Stimulated activated naive CD8-positive, alpha-beta T cell treated with anti-CD3 and anti-CD28 coated beads, Interleukin-15, amount 100 ng/mL, for 72 hours (primary cell): ENCODE results near the gene MICAL3.

ENCODE experiments used
- ATAC-seq: fragments of 150-1000 bp; cut with Tn5 transposase; 2 replicates; pipeline ENCODE4 v1.10.0; 2021; ENCODE audit warnings: mild to moderate bottlenecking, moderate library complexity
- DNase-seq, 2 donors: peaks; one replicate each; pipeline ENCODE4 v3.0.0; 2021 to 2022
- H3K27ac Mint-ChIP-seq, 2 donors: one replicate each; pipeline ENCODE4 v1.8.0; 2022; ENCODE audit warnings: mild to moderate bottlenecking in 2 of 2, mixed read lengths in 2 of 2, moderate library complexity in 2 of 2
- H3K27me3 Mint-ChIP-seq: one replicate; pipeline ENCODE4 v1.8.0; 2022; ENCODE audit warnings: mixed read lengths
- H3K4me1 Mint-ChIP-seq: one replicate; pipeline ENCODE4 v1.8.0; 2022; ENCODE audit warnings: mild to moderate bottlenecking, mixed read lengths
- H3K4me3 Mint-ChIP-seq, 2 donors: one replicate each; pipeline ENCODE4 v1.8.0; 2022; ENCODE audit warnings: mild to moderate bottlenecking in 2 of 2, mixed read lengths in 2 of 2, moderate library complexity in 1 of 2
- H3K9me3 Mint-ChIP-seq, 2 donors: one replicate each; pipeline ENCODE4 v1.8.0; 2022; ENCODE audit warnings: mixed read lengths in 2 of 2

MICAL3 gene

GRCh38 chr22:17918840-17919239 lies 105.5 kb downstream of the MICAL3 start:
- Mint-ChIP-seq H3K4me1 (peaks cover 19% of the 10 kb centered on the region), H3K27me3 (no peaks in the 10 kb centered on the region), H3K9me3 (no peaks in the 10 kb centered on the region), H3K4me3 (no peak overlapping the region), H3K27ac (no peak overlapping the region)
- DNase-seq (no peak), ATAC-seq (no peak)

DNA sequence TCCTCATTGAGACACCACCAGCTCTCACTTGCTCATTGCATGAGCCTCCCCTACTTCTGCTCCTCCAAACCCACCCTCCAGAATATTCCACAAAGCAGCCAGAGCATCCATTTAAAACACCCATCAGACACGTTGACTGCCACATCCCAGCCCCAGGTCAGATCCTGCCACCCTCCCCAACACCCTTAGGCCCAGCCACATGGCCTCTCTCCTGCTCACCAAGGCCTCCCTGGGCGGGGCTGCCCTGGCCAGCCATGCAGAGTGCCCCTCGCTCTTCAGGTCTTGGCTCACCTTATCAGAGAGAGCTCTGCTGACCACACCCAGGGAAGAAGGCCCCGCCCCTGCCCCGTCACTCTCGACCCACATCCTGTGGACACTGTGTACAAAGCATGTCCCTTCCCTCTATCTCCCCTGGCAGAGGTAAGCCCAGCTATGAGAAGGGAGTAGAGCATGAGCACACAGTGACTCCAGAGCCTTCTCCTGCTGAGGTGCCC lies 106.8 kb downstream of the MICAL3 start:
- H3K27me3 Mint-ChIP-seq = no peaks in the 10 kb centered on the region
- H3K4me3 Mint-ChIP-seq = no peak overlapping the region
- no peak overlapping the region for H3K27ac Mint-ChIP-seq
- DNase-seq (no peak), ATAC-seq (peak; percentile 39)
- no peaks in the 10 kb centered on the region for H3K9me3 Mint-ChIP-seq
- H3K4me1 Mint-ChIP-seq = peaks cover 19% of the 10 kb centered on the region

- no peak overlapping the region for H3K27ac Mint-ChIP-seq
- H3K4me3 Mint-ChIP-seq = no peak overlapping the region
- H3K4me1 Mint-ChIP-seq = peaks cover 16% of the 10 kb centered on the region
- DNase-seq = no peak
- H3K9me3 Mint-ChIP-seq = no peaks in the 10 kb centered on the region
- ATAC-seq = no peak
- no peaks in the 10 kb centered on the region for H3K27me3 Mint-ChIP-seq
Observed at GRCh38 chr22:17916226-17916889, 108.0 kb downstream of the MICAL3 start.

DNA sequence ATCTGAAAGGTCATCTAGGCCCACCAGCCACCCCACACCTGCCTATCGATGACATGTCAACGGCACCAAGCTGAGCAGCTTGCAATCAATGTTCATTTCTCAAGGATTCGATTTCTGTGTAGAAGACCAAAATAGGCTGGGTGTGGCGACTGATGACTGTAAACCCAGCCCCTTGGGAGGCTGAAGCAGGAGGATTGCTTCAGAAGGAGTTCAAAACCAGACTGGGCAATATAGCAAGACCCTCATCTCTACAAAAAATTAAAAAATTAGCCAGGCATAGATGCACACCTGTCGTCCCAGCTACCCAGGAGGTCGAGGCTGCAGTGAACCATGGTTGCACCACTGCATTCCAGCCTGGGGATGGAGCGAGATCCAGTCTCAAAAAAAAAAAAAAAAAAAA lies 108.7 kb downstream of the MICAL3 start:
- no peak overlapping the region for H3K27ac Mint-ChIP-seq
- H3K9me3 Mint-ChIP-seq = no peaks in the 10 kb centered on the region
- ATAC-seq = no peak
- H3K4me1 Mint-ChIP-seq = peaks cover 9% of the 10 kb centered on the region
- DNase-seq = no peak
- no peaks in the 10 kb centered on the region for H3K27me3 Mint-ChIP-seq
- no peak overlapping the region for H3K4me3 Mint-ChIP-seq

GRCh38 chr22:17915188-17915587 lies 109.2 kb downstream of the MICAL3 start:
- Mint-ChIP-seq H3K27me3 (no peaks in the 10 kb centered on the region), H3K4me1 (peaks cover 4% of the 10 kb centered on the region), H3K27ac (no peak overlapping the region), H3K4me3 (no peak overlapping the region), H3K9me3 (no peaks in the 10 kb centered on the region)
- DNase-seq = no peak
- ATAC-seq = no peak

DNA sequence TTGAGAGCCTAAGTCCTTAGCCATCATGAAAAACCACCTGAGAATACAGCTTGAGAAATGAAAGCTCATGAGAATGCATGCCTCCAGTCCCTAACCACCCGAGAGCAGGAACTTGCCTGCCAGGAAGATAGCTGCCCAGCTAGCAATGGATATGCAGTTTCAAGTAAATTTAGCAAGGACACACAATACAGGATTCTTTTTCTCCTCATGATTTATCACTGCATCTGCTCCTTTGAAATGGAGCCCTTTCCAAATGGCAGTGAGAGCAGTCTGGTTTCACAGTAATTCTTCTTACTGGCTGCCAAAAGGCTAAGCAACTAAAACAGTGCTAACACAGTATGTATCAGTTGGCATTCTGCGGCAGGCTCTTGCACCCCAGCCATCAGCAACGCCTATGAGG lies 109.9 kb downstream of the MICAL3 start:
- H3K4me3 Mint-ChIP-seq = no peak overlapping the region
- no peaks in the 10 kb centered on the region for H3K27me3 Mint-ChIP-seq
- DNase-seq (no peak), ATAC-seq (no peak)
- no peaks in the 10 kb centered on the region for H3K9me3 Mint-ChIP-seq
- no peaks in the 10 kb centered on the region for H3K4me1 Mint-ChIP-seq
- no peak overlapping the region for H3K27ac Mint-ChIP-seq

DNA sequence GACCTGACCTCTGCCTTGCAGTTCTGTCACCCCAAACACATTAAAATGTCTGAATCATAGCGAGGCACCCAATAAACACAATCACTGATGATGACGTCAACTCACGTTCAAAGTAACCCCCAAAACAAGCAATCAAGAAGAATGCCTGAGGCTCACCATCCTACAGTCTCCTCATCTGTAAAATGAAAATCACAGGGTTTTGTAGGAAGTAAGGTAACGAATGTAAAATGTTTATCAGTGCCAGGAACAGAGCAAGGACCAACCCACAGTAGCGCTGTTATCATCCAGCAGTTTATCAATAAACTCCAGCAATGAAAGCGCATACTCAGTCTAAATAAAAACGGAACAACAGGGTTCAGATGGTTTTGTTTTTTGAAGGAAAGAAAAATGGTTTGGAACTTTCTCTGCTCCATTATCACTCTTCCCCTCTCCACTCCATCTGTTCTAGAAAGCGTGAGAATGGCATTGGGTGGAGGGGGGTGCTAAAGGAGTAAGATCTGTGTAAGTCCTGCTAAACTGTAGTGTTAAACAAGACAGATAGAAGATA lies 110.5 kb downstream of the MICAL3 start:
- H3K4me3 Mint-ChIP-seq = no peak overlapping the region
- ATAC-seq (no peak), DNase-seq (no peak)
- H3K27me3 Mint-ChIP-seq = no peaks in the 10 kb centered on the region
- H3K4me1 Mint-ChIP-seq = no peaks in the 10 kb centered on the region
- no peaks in the 10 kb centered on the region for H3K9me3 Mint-ChIP-seq
- H3K27ac Mint-ChIP-seq = no peak overlapping the region

- Mint-ChIP-seq H3K4me1 (no peaks in the 10 kb centered on the region), H3K4me3 (no peak overlapping the region), H3K27me3 (no peaks in the 10 kb centered on the region), H3K27ac (peak overlapping the region; percentile 4 to 15), H3K9me3 (no peaks in the 10 kb centered on the region)
- ATAC-seq (no peak), DNase-seq (no peak)
Observed at GRCh38 chr22:17912945-17913721, 111.2 kb downstream of the MICAL3 start.

GRCh38 chr22:17911887-17912286 lies 112.5 kb downstream of the MICAL3 start:
- Mint-ChIP-seq H3K27me3 (no peaks in the 10 kb centered on the region), H3K27ac (no peak overlapping the region), H3K9me3 (no peaks in the 10 kb centered on the region), H3K4me3 (no peak overlapping the region), H3K4me1 (no peaks in the 10 kb centered on the region)
- ATAC-seq (no peak), DNase-seq (no peak)

DNA sequence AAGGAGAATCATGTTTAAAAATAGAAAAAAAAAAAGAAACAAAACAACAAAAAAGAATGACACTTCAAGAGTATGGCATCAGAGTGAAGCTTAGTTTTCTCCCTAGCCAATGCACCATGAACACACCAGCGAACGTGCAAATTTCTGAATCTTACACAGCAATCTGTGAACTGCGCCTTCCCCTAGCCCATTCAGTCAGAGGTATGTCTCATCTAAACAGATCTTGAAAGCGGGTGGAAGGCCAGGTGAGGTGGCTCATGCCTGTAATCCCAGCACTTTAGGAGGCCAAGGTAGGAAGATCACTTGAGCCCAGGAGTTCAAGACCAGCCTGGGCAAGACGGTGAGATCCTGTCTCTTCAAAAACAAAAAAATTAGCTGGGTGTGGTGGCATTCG lies 113.1 kb downstream of the MICAL3 start:
- Mint-ChIP-seq H3K4me3 (no peak overlapping the region), H3K4me1 (no peaks in the 10 kb centered on the region), H3K27ac (no peak overlapping the region), H3K27me3 (no peaks in the 10 kb centered on the region), H3K9me3 (no peaks in the 10 kb centered on the region)
- ATAC-seq (no peak), DNase-seq (no peak)

- ATAC-seq (no peak), DNase-seq (no peak)
- Mint-ChIP-seq H3K27ac (peak overlapping the region in 1 of 2 donors; percentile 53), H3K4me1 (no peaks in the 10 kb centered on the region), H3K27me3 (no peaks in the 10 kb centered on the region), H3K9me3 (no peaks in the 10 kb centered on the region), H3K4me3 (no peak overlapping the region)
Observed at GRCh38 chr22:17910561-17911311, 113.6 kb downstream of the MICAL3 start.

DNA sequence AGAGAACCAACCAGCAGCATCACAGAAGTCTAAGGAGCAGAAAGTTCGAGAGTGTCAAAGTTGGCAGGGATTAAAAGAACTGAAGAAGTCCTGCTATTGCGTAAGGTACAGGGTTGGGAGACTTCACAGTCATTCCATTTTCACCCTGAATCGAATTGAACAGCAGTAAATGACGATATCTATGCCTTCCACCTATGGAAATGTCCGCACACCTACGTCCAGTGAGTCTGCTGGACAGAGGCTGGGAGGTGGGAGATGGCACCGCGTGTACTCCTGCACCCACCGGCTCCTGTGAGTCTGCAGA lies 116.7 kb downstream of the MICAL3 start:
- Mint-ChIP-seq H3K27ac (no peak overlapping the region), H3K4me1 (no peaks in the 10 kb centered on the region), H3K27me3 (no peaks in the 10 kb centered on the region), H3K9me3 (no peaks in the 10 kb centered on the region), H3K4me3 (no peak overlapping the region)
- DNase-seq = no peak
- no peak for ATAC-seq

- peak overlapping the region in 1 of 2 donors; percentile 79 for H3K27ac Mint-ChIP-seq
- DNase-seq = no peak
- H3K27me3 Mint-ChIP-seq = no peaks in the 10 kb centered on the region
- no peak for ATAC-seq
- H3K4me1 Mint-ChIP-seq = no peaks in the 10 kb centered on the region
- no peaks in the 10 kb centered on the region for H3K9me3 Mint-ChIP-seq
- H3K4me3 Mint-ChIP-seq = no peak overlapping the region
Observed at GRCh38 chr22:17906978-17907747, 117.2 kb downstream of the MICAL3 start.

DNA sequence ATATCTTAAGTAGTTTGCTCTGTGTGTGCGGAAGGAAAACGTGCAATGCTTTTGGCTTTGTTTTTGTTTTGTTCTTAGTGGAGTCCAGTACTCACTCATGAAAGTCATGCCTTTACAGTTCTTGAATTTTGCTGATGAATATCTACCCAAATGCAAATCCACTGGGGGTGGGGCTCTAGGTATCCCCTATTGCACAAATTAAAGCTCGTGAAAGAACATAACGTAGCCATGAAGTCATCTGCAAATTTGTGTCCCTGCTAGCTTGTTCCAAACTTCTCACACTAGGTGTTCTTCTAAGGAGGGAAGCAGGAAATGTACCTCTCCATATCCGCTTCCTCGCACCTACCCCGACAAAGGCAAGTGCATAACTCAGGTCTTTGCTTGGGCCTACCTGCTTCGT lies 118.9 kb downstream of the MICAL3 start:
- H3K4me3 Mint-ChIP-seq = no peak overlapping the region
- ATAC-seq (no peak), DNase-seq (no peak)
- H3K4me1 Mint-ChIP-seq = no peaks in the 10 kb centered on the region
- no peaks in the 10 kb centered on the region for H3K9me3 Mint-ChIP-seq
- no peaks in the 10 kb centered on the region for H3K27me3 Mint-ChIP-seq
- no peak overlapping the region for H3K27ac Mint-ChIP-seq

DNA sequence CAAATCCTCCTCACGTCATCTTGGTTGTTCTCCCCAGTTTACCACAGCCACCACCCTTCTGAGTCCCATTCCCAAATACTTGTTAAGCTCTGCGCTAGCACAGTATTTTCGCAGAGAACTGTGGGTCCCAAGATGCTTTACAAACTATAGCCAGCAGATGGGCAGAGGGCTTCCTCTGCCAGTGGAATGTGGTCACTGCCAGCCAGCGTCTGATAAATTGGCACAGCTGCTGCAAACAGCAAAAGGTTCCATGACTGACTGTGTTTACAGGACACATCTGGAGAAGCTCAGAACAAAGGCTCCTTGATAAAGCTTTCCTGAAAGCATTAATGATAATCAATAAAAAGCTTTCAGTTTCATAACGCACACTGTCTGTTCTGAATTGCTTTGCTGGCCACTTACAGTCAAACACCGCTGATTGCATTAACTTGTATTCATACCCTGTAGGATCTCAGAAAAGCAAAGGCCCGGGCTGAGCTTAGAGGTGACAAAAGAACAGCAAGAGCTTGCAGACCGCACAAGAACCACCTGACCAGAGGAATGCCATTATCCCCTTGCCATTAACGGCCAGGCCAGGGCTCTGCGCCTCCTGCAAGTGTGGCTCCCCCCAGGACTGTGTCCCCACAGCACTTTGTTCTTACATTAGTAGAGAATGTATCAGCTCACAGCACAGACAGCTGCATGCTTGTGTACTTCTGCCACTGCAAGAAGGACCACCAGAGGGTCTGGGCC lies 120.6 kb downstream of the MICAL3 start:
- no peaks in the 10 kb centered on the region for H3K9me3 Mint-ChIP-seq
- no peaks in the 10 kb centered on the region for H3K4me1 Mint-ChIP-seq
- no peak for DNase-seq
- no peak overlapping the region for H3K4me3 Mint-ChIP-seq
- H3K27ac Mint-ChIP-seq = no peak overlapping the region
- H3K27me3 Mint-ChIP-seq = no peaks in the 10 kb centered on the region
- ATAC-seq = no peak
